Activated naive CD4-positive, alpha-beta T cell (primary cell): ENCODE results near the gene PTN.
"Not testable (repeated sequence)": the region's sequence is repeated elsewhere in the genome, so short reads cannot be mapped to it uniquely, and the experiment has no call there.

Experiments used
- DNase-seq, 4 experiments: peaks; one replicate each; lab custom pipeline; 2025; lab: John Stamatoyannopoulos, UW

PTN gene

DNA sequence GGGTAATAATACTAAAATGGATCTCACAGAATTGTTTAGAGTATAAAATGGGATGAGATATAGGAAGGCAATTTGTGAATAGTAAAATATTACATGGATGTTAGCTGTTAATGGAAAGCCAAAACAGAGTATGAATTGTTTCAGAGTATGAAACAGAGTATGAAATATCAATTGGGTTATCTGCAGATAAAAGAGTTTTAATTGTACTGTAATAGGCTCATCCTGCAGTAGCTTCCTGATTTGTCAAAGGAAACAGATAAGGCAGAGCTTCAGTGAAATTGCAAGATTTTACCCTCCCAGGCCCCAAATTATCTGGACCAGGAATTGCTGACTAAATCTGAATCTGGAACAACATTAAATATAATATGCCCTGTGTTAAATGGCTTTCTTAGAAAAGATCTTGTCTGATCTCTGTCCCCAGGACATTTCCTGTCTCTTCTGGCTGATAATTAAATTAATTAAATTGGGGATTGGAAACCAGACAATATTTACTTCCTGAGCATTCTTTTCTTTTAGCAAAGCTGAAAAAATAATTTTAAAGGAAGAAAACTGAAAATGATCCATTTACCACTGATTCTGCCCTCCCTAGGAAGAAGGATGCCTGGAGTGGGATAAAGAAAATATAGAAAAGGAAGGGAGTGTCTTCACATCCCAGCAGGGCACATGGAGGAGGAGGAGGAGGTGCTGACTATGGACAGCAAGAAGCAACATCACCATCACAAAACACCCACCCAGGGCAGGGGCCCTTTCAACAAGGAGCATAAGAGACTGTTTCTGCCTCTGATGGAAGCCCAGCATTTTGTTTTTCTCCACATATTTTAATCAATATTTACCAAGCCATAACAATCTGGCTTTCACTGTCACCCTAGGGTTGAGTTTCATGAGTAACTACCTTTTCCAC is 18.5 kb downstream of the PTN start:
- DNase-seq, result no peak

DNA sequence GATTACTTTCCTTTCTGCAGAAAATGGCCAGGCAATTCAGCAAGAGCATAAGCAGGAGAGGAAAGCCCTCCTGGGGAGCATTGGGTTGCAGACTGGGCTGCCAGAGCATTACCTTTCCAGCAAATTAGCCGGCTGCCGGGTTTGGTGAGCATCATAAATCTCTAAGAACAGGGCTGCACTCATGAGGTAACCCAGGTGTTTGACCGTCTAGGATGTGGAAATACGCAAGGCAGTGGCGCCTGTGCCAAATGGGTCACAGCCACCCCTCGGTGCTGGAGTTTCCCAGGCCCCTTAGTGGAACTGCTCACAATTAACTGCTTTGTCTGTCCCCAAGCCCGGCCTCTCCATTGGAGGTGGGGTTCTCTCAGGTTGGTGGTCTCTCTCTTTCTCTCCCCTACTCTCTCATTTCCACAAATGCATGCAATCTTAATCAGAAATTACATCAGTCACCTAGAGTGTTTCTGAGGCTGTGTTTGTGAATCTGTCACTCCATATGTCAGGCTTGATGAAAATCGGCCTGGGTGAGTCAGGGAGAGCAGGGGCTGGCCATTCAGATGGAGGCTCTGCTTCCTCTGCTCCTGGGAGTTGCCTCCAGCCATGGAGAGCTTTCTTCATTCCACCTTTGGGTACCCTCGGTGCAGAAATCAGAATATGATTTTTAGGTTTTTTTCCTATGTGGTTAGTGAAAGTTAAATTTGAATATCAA is 26.7 kb downstream of the PTN start:
- DNase-seq, result no peak

DNA sequence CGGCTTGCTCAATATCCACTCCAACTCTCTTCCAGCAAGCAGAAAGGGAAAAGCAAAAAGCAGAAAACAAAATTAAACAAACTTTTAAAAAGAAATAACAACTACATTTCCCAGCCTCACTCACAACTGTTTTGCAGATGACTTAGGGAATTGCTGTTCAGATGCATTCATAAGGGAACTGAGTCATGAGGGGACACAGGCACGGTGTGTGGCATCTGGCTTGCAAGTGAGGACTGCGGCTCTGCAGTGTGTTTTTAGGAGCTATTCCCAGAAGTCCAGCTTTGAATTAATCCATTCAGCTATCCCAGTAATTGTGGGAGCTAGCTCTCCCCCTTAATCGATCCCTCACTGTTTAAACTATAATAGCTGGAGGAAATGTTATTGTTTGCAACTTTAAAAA is 30.3 kb downstream of the PTN start:
- no peak for DNase-seq

DNA sequence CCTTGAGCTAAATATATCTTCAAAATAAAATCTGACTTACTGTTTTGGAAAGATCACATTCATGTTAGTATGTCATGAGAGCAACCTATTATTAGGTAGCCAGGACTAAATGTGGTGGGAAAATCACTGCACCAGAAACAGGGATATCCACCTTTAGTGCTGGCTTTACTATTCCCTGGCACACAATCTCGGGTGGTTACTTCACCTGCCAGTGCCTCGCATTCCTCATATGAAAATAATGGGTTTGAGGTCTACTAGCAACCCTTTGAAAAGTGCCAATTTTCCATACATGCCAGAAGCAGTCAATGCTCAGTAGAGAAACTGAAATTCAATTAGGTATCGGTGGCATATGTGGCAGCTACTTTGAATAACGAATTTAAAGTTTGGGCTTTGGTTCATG is 36.8 kb downstream of the PTN start:
- no peak for DNase-seq

DNA sequence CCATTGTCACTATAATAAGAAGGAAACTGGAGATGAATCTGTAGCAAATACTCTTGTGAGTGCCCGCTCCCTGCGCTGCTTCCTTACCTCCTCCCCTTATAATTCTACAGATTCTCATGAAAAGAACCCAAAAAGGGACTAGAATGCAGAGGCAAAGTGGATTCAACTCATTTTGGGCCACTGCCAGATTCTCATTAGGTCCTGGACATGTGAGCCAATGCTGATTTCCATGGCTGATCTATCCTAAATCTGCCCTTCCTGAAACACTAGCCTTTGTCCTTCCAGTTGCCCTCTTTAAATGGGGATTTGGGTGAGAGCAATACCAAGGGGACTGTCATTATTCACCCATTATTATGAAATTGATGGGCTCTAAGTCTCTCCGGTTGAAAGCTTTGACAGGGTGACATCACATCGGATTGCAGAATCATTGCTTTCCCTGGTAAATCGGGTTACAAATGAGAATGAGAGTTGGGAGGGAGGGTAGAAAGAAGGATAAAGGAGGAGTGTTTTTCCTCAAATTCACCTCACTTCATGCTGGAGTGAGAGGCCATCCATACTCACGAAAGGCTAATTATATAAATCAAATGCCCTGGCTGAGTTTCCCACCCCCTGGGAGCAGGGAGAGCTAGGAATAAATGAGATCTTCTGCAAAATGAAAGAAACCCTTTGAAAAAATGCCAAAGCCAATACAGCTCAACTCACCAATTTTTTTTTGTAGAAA is 37.5 kb downstream of the PTN start:
- DNase-seq, result no peak

DNA sequence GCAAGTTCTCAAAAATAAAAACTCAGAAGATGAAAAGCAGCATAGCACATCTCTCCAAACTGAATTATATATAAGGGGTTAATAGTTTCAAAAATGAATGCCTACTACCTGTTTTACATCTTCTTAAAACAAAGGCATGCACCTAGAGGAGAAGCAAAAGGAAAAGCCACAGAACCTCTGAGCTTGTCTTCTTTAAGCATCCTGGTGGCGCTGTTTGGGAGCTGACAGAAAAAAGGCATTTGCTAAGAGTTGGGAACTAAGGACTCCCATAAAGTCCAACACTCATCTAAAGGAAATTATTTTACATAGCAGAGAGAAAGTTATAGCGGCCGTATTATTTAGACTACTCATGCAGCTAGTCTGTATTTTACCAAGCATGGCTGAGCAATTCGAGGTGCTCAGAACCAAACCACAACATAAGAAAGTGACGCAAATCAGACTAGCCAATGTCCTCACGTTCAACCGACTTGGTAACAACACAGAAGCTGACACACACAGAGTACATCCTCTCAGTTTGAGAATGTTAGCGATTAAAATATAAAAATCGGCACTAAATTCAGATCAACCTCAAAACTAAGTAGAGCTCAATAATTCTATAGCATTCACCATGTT is 38.8 kb downstream of the PTN start:
- no peak for DNase-seq

DNA sequence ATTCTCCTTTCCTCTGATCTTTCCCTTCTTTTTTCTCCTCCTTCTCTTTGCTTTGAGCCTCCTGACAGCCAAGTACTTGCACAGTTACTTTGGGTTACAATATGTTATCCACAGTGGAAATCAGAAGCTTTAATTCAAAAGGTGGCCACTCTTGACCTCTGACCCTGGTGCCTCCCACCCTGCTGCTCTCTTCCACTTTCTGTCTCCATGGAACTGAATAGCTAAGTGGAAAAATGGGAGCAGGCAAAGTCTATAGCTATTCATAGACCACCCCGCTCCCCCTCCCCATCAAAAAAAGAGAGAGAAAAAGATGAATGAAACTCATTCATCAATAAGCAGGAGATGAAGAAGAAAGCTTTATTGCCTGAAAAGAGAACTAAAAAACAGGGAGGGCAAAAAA is 39.4 kb downstream of the PTN start:
- DNase-seq, result no peak

DNA sequence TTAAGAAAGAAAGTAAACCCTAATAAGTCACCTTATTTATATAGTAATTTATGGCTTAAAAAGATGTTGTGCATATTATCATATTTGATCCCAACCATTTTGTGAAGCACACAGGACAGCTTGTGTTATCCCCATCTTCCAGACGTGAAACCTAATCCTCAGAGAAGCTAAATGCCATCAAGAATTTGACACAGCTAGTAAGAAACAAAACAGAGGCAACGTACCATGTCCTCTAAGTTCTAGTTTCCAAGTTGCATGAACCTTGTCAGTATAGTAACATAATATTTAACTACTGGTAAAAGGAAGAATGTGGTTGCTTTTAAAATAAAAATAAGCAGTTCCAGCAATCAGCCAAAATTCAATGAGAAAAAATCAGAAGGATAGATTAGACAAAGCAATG is 41.5 kb downstream of the PTN start:
- DNase-seq, result no peak

DNA sequence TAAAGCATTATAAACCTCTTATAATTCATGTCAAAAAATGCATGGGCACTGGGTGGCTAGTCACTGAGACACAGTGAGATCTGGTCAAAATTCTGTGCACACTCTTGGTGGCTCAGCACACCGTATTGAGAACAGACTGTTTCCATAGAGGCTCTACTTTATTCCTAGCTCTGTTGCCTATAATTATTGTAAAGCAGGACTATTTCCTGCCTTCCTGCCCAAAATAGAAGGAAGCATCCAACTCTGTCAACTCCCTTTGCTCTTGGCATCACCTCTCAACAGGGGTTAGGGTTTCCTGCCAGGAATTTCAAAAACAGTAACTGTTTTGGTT is 45.1 kb downstream of the PTN start:
- no peak for DNase-seq

DNA sequence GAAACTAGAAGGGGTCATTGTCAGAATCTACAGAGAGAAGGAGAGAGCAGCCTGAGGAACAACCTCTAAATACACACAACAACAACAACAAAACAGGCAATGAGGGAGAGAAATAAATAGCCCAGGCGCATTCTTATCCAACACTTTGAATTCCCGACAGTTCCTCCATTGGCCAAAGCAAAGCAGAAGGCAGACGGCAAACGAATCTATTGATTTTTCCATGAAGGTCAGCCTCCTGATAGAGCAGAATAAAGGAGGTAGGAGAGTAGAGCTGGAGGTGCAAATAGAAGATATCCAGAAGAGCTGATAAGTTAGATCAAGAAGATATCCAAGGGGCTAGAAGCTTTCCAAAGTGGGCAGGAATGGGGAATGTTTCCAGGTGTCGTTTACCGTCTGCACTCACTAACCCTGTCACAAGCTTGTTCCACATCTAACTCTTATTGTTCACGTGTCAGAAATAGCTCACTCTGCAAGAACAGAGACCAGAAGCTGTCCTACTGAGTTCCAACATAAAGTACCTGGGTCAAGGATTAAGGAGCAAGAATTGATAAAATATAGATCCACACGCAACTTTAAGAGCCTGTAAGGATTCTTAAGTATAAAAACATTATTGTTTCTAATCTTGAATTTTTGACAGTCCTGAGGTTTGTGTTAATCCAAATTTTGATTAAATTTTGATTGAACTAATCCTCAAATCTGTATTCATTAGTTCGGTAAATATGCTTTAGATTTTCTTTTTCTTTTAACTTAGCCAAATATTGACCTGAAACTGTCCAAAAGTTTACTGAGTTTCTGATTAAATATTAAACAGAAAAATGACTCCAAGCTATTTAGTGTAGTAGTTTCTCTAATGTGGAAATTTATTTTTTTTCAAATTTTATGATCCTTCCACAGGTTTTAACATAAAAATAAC is 45.7 kb downstream of the PTN start:
- DNase-seq, result no peak

DNA sequence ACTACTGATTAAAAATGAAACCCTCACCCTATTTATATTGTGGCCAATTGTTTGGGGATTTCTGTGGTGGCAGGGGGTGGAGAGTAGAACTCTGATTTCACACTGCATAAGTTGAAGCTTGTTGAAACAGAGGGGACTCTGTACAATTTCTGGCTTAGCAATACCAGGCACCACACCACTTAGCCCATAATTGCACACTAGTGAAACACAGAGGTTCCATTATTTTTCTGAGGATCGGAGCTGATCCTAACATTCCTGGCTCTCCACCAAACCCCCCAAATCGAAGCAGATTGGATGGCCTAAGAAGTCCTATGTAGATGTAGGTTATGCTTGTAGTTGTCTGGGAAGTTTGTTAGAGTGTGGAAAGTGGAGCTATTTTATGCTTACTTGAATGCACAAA is 47.0 kb downstream of the PTN start:
- no peak for DNase-seq

DNA sequence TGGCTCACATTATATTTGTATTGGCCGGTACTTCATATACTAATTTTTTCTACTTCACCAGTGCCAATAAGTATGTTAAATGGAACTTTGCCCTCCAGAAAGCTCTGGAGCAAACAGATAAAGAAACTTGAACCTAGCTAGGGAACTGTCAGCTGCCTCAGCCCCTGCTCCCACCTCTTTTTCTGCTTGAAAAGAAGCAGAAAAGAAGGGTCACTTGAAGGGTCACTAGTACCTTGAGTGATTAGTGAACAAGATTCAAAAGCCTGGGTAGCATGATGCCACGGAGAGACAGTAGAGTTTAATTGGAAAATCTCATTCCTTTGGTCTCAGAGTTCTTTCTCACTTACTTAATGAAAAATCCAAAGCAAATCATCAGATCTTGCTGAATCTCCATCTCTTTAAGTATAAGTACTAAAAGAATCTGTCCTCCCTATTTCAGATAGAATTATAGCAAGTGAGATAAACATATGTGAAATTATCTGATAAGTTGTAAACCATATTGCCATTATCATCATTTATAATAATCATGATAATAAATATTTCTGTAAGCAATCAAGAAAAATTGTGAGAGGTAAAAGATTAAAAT is 47.7 kb downstream of the PTN start:
- no peak for DNase-seq

DNA sequence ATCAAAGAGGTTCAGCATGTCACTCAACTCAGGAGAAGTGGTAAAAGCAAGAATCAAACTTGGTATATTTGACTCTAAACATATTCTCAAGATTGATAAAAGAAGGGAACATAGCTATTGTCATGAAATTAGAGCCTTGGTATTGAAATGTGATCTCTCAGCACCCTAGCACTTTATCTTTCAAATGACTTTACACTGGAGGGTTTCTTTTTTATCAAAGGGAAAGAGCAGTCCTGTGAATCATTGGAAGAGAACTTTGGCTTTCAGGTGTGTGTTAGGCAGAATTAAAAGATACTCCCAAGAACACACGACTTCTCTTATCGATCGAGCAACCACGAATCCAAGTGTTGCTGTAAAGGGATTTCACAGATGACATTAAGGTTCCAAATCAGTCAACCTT is 54.4 kb downstream of the PTN start:
- no peak for DNase-seq

DNA sequence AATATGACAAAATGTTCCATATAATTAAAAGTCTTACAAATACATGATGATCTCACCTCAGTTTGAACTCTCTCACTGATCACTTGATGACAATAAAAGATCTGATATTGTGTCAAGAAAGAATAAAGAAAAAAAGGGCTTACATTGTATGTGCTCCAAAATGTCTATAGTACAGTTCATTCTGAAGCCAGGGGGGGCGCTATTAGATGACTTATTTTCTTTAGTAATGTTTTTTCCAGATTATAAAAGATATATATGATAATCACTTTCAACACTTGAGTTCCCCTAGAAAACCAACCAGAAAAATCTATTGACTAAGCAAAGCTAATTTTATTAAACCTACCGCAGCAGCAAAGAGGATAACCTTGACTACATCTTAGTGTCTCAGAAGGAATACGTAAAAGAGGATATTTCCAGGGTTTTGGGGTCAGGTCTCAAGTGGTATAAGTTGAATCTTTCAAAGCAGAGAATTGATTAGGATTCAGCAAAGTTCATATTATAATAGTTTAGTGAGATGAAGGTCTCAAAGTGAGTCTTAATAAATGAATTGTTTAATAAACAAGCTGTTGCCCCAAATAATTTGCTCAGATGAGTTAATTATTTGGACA is 55.8 kb downstream of the PTN start:
- no peak for DNase-seq

DNA sequence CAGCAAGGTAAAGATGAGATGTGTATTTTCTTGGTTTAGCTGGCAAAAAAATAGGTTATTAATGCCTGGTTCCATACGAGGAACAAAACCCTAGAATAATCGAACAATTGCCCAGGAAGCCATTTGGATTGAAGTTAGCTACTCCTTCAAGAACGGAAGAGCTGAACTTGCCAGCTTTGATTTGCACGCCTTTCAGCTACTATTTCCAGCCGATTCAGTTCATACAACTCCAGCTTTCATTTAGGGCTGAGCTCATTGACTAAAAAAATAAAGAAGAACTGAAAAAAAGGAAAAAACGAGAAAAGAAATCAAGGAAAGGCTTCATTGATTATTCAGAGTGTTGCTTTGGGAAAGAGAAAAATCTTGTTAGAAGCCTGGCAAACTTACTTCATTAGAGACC is 60.4 kb downstream of the PTN start:
- no peak for DNase-seq

DNA sequence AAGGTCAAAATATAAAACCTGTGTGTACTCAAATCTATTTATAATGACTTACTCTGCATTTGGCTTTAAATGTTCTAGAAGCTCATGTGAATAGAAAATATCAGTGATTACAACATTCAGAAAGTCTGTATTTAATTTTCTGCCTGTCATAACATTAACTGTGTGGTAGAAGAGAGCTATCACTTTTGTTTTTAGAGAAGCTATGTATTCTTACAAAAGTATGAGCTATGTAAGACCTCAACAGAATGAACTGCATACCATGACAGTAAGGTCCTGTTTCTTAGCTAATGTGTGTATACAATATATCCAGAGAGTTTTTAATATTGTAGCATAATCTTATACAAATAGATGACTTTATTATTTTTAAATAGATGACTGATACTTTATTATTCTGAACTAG is 61.5 kb downstream of the PTN start:
- DNase-seq, result no peak

DNA sequence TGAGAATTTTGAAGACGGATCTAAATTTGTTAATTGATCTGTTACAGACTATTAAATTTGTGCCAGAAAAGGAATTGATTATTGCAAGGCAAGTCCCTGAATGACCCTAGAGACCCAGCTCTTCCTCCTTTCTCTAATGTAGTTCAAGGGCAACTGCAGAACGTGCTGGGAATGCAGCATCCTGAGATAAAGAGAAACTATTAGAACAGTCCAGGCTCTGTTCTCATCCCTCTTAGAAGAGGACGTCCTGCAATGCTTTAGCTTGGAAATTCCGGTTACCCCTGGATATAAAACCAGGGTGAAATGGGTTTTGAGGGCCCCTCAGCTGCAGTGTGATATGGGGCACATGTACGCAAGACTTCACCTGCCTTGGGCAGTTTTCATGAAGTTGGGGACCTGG is 67.3 kb downstream of the PTN start:
- no peak for DNase-seq

DNA sequence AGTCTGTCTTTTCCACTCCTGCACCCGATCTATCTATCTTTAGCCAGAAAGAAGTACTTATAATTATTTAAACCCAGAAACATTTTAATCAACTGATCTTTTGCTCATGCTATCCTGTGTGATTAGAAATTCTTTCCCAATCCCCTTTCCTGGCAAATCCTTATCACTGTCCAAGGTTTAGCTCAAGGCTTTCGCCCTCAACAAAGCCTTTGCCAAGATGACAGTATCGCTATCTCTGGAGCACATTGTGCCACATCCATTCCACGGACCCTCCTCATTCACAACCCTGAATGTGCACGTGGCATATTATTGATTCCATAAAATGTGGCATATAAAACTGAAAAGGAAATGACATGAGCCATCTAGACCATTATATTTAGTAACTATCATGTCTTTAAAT is 71.3 kb downstream of the PTN start:
- no peak for DNase-seq

DNA sequence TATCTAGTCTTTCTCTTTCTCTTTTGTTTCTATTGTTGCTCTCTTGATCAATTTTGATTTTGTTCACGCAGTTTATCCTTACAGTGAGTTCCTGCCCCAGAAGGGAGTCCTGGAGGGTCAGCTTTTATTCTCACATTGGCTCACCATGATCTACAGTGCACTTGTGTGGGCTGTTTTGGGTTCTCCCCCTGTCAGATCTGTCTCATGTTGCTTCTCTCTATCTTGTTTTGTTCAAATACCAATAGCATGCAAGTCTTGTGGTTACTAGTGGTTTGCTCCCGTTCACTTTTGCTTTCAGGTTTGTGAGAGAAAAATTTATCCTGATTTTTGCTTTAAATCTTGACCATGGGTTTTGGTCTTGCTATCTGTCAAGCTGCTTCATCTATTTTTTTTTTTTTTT is 74.3 kb downstream of the PTN start:
- no peak for DNase-seq

DNA sequence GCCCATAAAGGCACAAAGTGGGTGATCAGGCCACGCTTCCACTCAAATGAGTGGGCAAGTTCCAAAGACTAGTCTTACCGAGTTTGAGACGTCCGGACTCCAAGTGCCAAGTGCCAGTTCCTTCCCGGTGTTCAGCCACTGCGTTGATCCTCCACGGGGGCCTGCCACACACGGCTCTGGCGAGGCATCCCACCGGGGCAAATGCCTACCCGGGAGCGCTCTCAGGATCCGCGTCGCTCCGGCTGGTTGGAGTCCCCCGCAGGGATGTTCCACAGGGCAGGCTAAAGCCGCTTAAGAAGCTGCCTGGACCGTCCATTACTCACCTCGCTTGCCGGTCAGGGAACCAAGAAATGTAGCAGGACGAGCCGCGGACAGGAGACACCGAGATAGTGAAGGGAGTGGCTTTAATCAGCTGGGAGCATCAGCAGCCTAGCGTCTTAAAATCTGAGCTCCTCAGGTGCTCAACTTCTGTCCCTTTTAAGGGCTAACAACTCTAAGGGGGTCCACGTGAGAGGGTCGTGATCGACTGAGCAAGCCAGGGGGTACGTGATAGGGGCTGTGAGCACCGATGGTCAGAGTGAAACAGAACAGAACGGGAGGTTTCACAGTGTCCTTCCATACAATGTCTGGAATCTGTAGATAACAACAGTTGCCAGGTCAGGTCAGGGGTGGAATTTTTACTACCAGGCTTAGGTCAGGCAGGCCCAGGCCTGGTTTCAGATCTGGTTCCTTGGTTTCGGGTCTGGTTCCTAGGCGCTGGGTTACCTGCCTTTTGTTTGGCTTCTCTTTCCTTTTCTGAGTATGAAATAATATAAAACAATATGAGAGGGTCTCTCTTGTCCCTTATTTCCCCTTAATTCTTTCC is 75.3 kb downstream of the PTN start:
- DNase-seq, result not testable (repeated sequence)
